Karpas-422 (cell line): ENCODE data around the gene KAT6B. TPM values are rescaled to one million over a fixed set of nuclear protein-coding genes. Genes with fewer than 3 reads are reported as not detected.

Source experiments
- DNase-seq: peaks from one replicate; pipeline ENCODE4 v3.0.0-alpha.2; 2015
- H2AFZ ChIP-seq: fragments of 200-600 bp; sonication (generic); 2 replicates; pipeline ENCODE4 v1.6.1; 2014; ENCODE audit warnings: antibody characterized with exemption, low read length, mixed read lengths
- H3K27ac ChIP-seq: fragments of 200-600 bp; sonication (generic); 2 replicates; pipeline ENCODE4 v1.5.1; 2014; ENCODE audit warnings: mild to moderate bottlenecking, low read length, moderate library complexity
- H3K27me3 ChIP-seq: fragments of 200-600 bp; sonication (generic); 2 replicates; pipeline ENCODE4 v1.6.1; 2014; ENCODE audit warnings: low read length, mixed read lengths
- H3K36me3 ChIP-seq: fragments of 200-600 bp; sonication (generic); 2 replicates; pipeline ENCODE4 v1.6.1; 2014; ENCODE audit warnings: low read length, mixed read lengths; ENCODE audit not compliant: insufficient read depth
- H3K4me1 ChIP-seq: fragments of 200-600 bp; sonication (generic); 2 replicates; pipeline ENCODE4 v1.6.1; 2014; ENCODE audit warnings: mild to moderate bottlenecking, low read length, mixed read lengths
- H3K4me2 ChIP-seq: fragments of 200-600 bp; sonication (generic); 2 replicates; pipeline ENCODE4 v1.6.1; 2014; ENCODE audit warnings: low read length, low read depth, mild to moderate bottlenecking; ENCODE audit not compliant: poor library complexity, severe bottlenecking
- H3K4me3 ChIP-seq: fragments of 200-600 bp; sonication (generic); 2 replicates; pipeline ENCODE4 v1.5.1; 2014; ENCODE audit warnings: mild to moderate bottlenecking, antibody characterized with exemption, low read length, mixed read lengths
- H3K79me2 ChIP-seq: fragments of 200-600 bp; sonication (generic); 2 replicates; pipeline ENCODE4 v1.6.1; 2014; ENCODE audit warnings: mild to moderate bottlenecking, low read length, mixed read lengths
- H3K9ac ChIP-seq: fragments of 200-600 bp; sonication (generic); 2 replicates; pipeline ENCODE4 v1.6.0; 2014; ENCODE audit warnings: low read length
- H3K9me2 ChIP-seq: fragments of 200-600 bp; sonication (generic), shearing (Covaris generic); replicated peaks from 2 replicates; pipeline ENCODE4 v1.6.0; 2014; ENCODE audit warnings: mild to moderate bottlenecking, low read length, moderate library complexity; ENCODE audit not compliant: insufficient read depth
- H3K9me3 ChIP-seq: fragments of 300-700, 200-600 bp; sonication (generic); 2 replicates; pipeline ENCODE4 v1.6.1; 2014; ENCODE audit warnings: low read length, mixed read lengths
- H4K20me1 ChIP-seq: fragments of 200-600 bp; sonication (generic); 2 replicates; pipeline ENCODE4 v1.6.1; 2014; ENCODE audit warnings: mild to moderate bottlenecking, antibody characterized with exemption, low read length, low read depth; ENCODE audit not compliant: insufficient read depth
- total RNA-seq: library from RNA; depleted of rRNA; stranded (reverse); fragments of >200 nt; shearing (Covaris generic); gene quantifications from 2 replicates; pipeline ENCODE4 v1.2.3, GENCODE V29; 2014; ENCODE audit warnings: low replicate concordance

The KAT6B gene
- total RNA-seq, 1 experiment from 2014 or later, result 73.6 TPM

DNA sequence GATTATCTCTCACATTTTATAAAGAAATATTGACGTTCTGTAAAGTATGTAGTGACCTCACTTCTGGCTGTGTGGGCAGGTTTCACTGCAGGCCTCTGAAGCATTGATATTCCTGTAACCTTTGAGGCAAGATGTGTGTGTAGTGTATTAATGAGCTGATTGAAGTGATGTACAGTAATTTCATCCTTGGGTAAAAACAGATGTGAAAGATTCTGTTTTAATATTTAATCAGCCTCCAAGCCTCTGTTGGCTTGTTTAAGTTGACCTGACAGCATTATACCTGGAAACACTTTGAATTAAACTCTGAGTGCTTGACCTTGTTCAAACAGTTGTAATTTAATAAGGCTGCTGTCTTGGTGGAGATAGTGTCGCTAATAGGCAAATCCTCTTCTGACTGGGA lies 74.9 kb downstream of the KAT6B start:
- H3K9me3 ChIP-seq, result no peaks in the 10 kb centered on the region
- DNase-seq, result no peak
- no peak overlapping the region for H3K4me2 ChIP-seq
- no peak overlapping the region for H2AFZ ChIP-seq
- H3K27ac ChIP-seq, result 0 out of 2 replicates have a peak overlapping the region, but pooled peaks have one; percentile 33
- no peaks in the 10 kb centered on the region for H3K36me3 ChIP-seq
- H3K9ac ChIP-seq, result no peak overlapping the region
- peaks cover 41% of the 10 kb centered on the region for H3K4me1 ChIP-seq
- no peaks in the 10 kb centered on the region for H3K27me3 ChIP-seq
- H3K9me2 ChIP-seq, result no peaks in the 10 kb centered on the region
- no peak overlapping the region for H3K4me3 ChIP-seq
- peaks cover 97% of the 10 kb centered on the region for H3K79me2 ChIP-seq
- no peaks in the 10 kb centered on the region for H4K20me1 ChIP-seq

DNA sequence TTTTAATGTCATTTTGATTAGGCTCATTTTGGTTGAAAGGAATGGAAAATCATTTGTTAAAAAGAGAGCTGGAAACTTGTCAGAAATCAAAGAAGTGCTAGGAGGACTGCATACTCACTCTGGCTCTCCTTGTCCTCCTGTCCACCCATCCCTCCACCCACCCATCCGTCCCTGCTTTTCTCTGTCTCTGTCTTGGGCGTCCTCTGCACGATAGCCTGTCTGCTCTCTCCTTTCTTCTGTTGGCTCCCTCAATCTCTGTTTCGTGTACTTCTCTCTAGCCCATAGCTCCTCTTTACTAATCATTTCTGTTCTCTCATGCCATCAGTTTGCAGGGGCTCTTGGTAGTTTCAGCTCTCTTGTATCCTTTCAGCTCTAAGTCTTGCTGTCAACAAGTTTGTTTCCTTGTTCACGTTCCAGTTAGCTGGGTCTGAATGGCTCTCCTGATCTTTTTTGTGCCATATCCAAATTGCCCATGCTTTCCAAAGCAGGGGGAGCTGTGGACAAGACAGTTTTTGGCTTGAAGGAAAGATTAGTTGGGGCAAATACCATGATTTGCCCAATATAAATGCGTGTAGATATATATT lies 75.6 kb downstream of the KAT6B start:
- Histone ChIP-seq H3K4me2 (no peak overlapping the region), H3K27ac (no peak overlapping the region), H3K4me1 (peaks cover 34% of the 10 kb centered on the region), H2AFZ (no peak overlapping the region), H3K9me3 (no peaks in the 10 kb centered on the region), H3K9me2 (no peaks in the 10 kb centered on the region), H3K4me3 (no peak overlapping the region), H3K9ac (no peak overlapping the region), H3K27me3 (no peaks in the 10 kb centered on the region), H3K36me3 (no peaks in the 10 kb centered on the region), H4K20me1 (no peaks in the 10 kb centered on the region), H3K79me2 (peaks cover 97% of the 10 kb centered on the region)
- DNase-seq, result no peak

- Histone ChIP-seq H3K4me1 (peaks cover 19% of the 10 kb centered on the region), H2AFZ (no peak overlapping the region), H3K9ac (no peak overlapping the region), H3K9me2 (no peaks in the 10 kb centered on the region), H3K79me2 (peaks cover 97% of the 10 kb centered on the region), H3K4me2 (no peak overlapping the region), H3K4me3 (no peak overlapping the region), H3K9me3 (no peaks in the 10 kb centered on the region), H4K20me1 (no peaks in the 10 kb centered on the region), H3K27ac (no peak overlapping the region), H3K27me3 (no peaks in the 10 kb centered on the region), H3K36me3 (no peaks in the 10 kb centered on the region)
- DNase-seq, result no peak
Measured at GRCh38 chr10:74903491-74903890, 77.1 kb downstream of the KAT6B start.

DNA sequence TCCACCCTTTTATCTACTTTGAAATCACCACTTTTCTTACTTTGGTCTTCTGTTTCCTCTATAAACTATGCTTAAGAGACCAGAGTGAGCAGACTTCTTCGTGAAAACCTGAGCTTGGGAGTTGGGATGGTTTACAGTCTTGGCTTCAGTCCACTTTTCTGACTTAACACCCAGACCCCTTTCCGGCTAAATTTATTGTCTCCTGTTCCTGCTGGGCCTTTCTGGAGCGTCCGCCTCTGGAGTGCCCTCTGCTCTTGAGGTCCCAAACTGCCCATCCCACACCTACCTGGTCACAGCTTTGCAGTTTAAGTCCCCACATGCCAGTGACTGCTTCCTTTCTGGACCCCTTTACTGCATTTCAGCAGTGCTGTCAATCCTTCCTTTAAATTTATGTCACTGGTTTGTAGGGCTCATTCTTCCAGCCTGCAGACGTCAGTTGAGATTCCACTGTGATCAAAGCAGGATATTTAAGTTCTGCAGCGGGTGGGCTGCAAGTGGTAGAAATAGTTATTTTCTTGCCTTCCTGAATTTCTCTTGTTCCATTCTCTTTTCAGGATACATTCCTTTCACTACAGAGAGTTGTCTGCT lies 80.3 kb downstream of the KAT6B start:
- H3K36me3 ChIP-seq, result no peaks in the 10 kb centered on the region
- no peaks in the 10 kb centered on the region for H3K27me3 ChIP-seq
- H4K20me1 ChIP-seq, result no peaks in the 10 kb centered on the region
- H3K79me2 ChIP-seq, result peaks cover 99% of the 10 kb centered on the region
- H3K4me3 ChIP-seq, result no peak overlapping the region
- H3K4me2 ChIP-seq, result no peak overlapping the region
- H2AFZ ChIP-seq, result no peak overlapping the region
- H3K4me1 ChIP-seq, result no peaks in the 10 kb centered on the region
- no peak overlapping the region for H3K27ac ChIP-seq
- H3K9me3 ChIP-seq, result no peaks in the 10 kb centered on the region
- no peaks in the 10 kb centered on the region for H3K9me2 ChIP-seq
- H3K9ac ChIP-seq, result no peak overlapping the region
- DNase-seq, result no peak

- H3K9ac ChIP-seq, result no peak overlapping the region
- H3K27ac ChIP-seq, result no peak overlapping the region
- H3K27me3 ChIP-seq, result no peaks in the 10 kb centered on the region
- no peaks in the 10 kb centered on the region for H3K36me3 ChIP-seq
- H3K9me2 ChIP-seq, result no peaks in the 10 kb centered on the region
- DNase-seq, result no peak
- H3K9me3 ChIP-seq, result no peaks in the 10 kb centered on the region
- H3K79me2 ChIP-seq, result peaks cover 97% of the 10 kb centered on the region
- H4K20me1 ChIP-seq, result no peaks in the 10 kb centered on the region
- H2AFZ ChIP-seq, result no peak overlapping the region
- H3K4me2 ChIP-seq, result no peak overlapping the region
- H3K4me1 ChIP-seq, result no peaks in the 10 kb centered on the region
- H3K4me3 ChIP-seq, result no peak overlapping the region
Measured at GRCh38 chr10:74909670-74910069, 83.3 kb downstream of the KAT6B start.

- Histone ChIP-seq H3K4me1 (peaks cover 6% of the 10 kb centered on the region), H4K20me1 (no peaks in the 10 kb centered on the region), H2AFZ (no peak overlapping the region), H3K79me2 (peaks cover 97% of the 10 kb centered on the region), H3K9ac (no peak overlapping the region), H3K27me3 (no peaks in the 10 kb centered on the region), H3K4me2 (no peak overlapping the region), H3K27ac (no peak overlapping the region), H3K4me3 (no peak overlapping the region), H3K9me2 (no peaks in the 10 kb centered on the region), H3K36me3 (no peaks in the 10 kb centered on the region), H3K9me3 (no peaks in the 10 kb centered on the region)
- no peak for DNase-seq
Measured at GRCh38 chr10:74910241-74910975, 84.0 kb downstream of the KAT6B start.

GRCh38 chr10:74910976-74911350 lies 84.6 kb downstream of the KAT6B start:
- no peak overlapping the region for H3K4me3 ChIP-seq
- H3K27me3 ChIP-seq, result no peaks in the 10 kb centered on the region
- no peak overlapping the region for H3K9ac ChIP-seq
- no peak overlapping the region for H2AFZ ChIP-seq
- H3K9me2 ChIP-seq, result no peaks in the 10 kb centered on the region
- no peaks in the 10 kb centered on the region for H4K20me1 ChIP-seq
- peaks cover 96% of the 10 kb centered on the region for H3K79me2 ChIP-seq
- H3K9me3 ChIP-seq, result no peaks in the 10 kb centered on the region
- no peak overlapping the region for H3K4me2 ChIP-seq
- no peak overlapping the region for H3K27ac ChIP-seq
- DNase-seq, result no peak
- peaks cover 10% of the 10 kb centered on the region for H3K4me1 ChIP-seq
- H3K36me3 ChIP-seq, result no peaks in the 10 kb centered on the region

DNA sequence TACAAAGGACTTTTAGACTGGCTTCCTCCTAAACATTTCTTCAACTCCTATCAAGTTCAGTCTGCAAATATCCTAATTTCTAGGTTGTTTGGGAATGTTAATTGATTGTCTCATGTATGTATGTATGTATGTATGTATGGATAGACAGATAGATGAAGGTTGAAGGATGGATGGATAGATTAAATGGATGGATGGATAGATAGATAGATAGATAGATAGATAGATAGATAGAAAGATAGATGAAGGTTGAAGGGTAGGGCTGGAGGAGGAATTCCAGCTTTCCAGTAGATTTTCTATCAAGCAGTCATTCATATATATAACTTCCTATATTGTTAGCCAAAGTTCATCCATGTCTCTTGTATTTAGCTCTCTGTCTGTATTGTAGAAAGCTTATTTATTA lies 85.8 kb downstream of the KAT6B start:
- Histone ChIP-seq H2AFZ (no peak overlapping the region), H3K9me3 (no peaks in the 10 kb centered on the region), H3K4me3 (no peak overlapping the region), H3K27me3 (no peaks in the 10 kb centered on the region), H3K79me2 (peaks cover 95% of the 10 kb centered on the region), H3K36me3 (no peaks in the 10 kb centered on the region), H3K9me2 (no peaks in the 10 kb centered on the region), H3K27ac (no peak overlapping the region), H3K9ac (no peak overlapping the region), H3K4me1 (peaks cover 15% of the 10 kb centered on the region), H4K20me1 (no peaks in the 10 kb centered on the region), H3K4me2 (no peak overlapping the region)
- no peak for DNase-seq
